GM12878 (cell line): ENCODE data around the gene RICTOR. TPM values are rescaled to one million over a fixed set of nuclear protein-coding genes. Genes with fewer than 3 reads are reported as not detected.

Experiments used
- ATAC-seq: fragments of 200-7000 bp; cut with Tn5 transposase; 3 replicates; pipeline ENCODE4 v1.9.1; 2020; ENCODE audit warnings: mild to moderate bottlenecking, moderate library complexity
- BruUV-seq: library from RNA; stranded (reverse); fragments of 400-500 nt; replicated peaks from 2 replicates; lab custom pipeline; 2021; lab: Mats Ljungman, UMichigan
- CTCF ChIA-PET: fragments of 300-600 bp; sonication (Branson Sonifier 250); formaldehyde crosslinking; extraction: SDS; loops from one replicate; lab custom pipeline; 2021; ENCODE audit warnings: inconsistent platforms; lab: Yijun Ruan, JAX
- POLR2A ChIA-PET: fragments of 350-600 bp; formaldehyde crosslinking; extraction: SDS; loops from one replicate; lab custom pipeline; 2021; ENCODE audit warnings: inconsistent platforms; lab: Charles Lee
- RAD21 ChIA-PET: fragments of 300-600 bp; sonication (Branson Sonifier 250); formaldehyde crosslinking; loops from one replicate; lab custom pipeline; 2023; ENCODE audit warnings: antibody characterized with exemption; ENCODE audit not compliant: unreplicated experiment; lab: Charles Lee
- SMC1A ChIA-PET: fragments of 300-600 bp; sonication (Branson Sonifier 250); formaldehyde crosslinking; loops from one replicate; lab custom pipeline; 2023; ENCODE audit not compliant: unreplicated experiment, uncharacterized antibody; lab: Charles Lee
- DNase-seq: peaks from one replicate; pipeline ENCODE4 v3.0.0-alpha.2; 2011; ENCODE audit warnings: low read depth, low spot score
- FAIRE-seq: peaks from 3 replicates; lab custom pipeline; 2011; peaks lifted over from hg19 to GRCh38; lab: Jason Lieb, UNC
- H2AFZ ChIP-seq: 2 replicates; pipeline ENCODE4 v1.6.0; 2011; ENCODE audit warnings: low read depth, low read length, control low read depth; ENCODE audit not compliant: control insufficient read depth
- H3K27ac ChIP-seq: 2 replicates; pipeline ENCODE4 v1.5.1; 2011; ENCODE audit warnings: control low read depth; ENCODE audit not compliant: control insufficient read depth, insufficient read depth
- H3K27me3 ChIP-seq, 2 experiments: replicated peaks in 1 of 2; 2 replicates each; pipeline versions ENCODE4 v1.6.0 to v1.6.1; 2011; ENCODE audit warnings: low read length in 1 of 2; ENCODE audit not compliant: control insufficient read depth in 2 of 2, insufficient read depth in 2 of 2
- H3K36me3 ChIP-seq, 2 experiments: 2 replicates each; pipeline ENCODE4 v1.5.1; 2011; ENCODE audit warnings: low read length in 1 of 2; ENCODE audit not compliant: control insufficient read depth in 2 of 2, insufficient read depth in 2 of 2
- H3K4me1 ChIP-seq: 2 replicates; pipeline ENCODE4 v1.6.1; 2011; ENCODE audit warnings: mild to moderate bottlenecking, low read length, moderate library complexity, mixed read lengths; ENCODE audit not compliant: control insufficient read depth, insufficient read depth
- H3K4me2 ChIP-seq: 2 replicates; pipeline ENCODE4 v1.6.0; 2011; ENCODE audit warnings: control low read depth; ENCODE audit not compliant: control insufficient read depth, insufficient read depth
- H3K4me3 ChIP-seq: fragments of 200-600 bp; sonication (generic); 2 replicates; pipeline ENCODE4 v1.5.1; 2016
- H3K79me2 ChIP-seq: 2 replicates; pipeline ENCODE4 v1.6.0; 2011; ENCODE audit warnings: low read length; ENCODE audit not compliant: control insufficient read depth, insufficient read depth
- H3K9ac ChIP-seq: 2 replicates; pipeline ENCODE4 v1.8.0; 2011; ENCODE audit warnings: low read length, control low read depth, mixed read lengths; ENCODE audit not compliant: control insufficient read depth, insufficient read depth
- H3K9me3 ChIP-seq: replicated peaks from 3 replicates; pipeline ENCODE4 v1.5.1; 2011; ENCODE audit warnings: mild to moderate bottlenecking, low read length; ENCODE audit not compliant: control insufficient read depth, insufficient read depth
- H4K20me1 ChIP-seq: 2 replicates; pipeline ENCODE4 v1.6.0; 2011; ENCODE audit not compliant: control insufficient read depth, insufficient read depth
- EGR1 ChIP-seq, 2 experiments: IDR thresholded peaks; 1 replicate in 1 of 2; 2 replicates in 1 of 2; pipeline ENCODE4 v1.6.1; 2011 to 2012; ENCODE audit warnings: low read depth in 2 of 2, low read length in 2 of 2, borderline replicate concordance in 1 of 2, mild to moderate bottlenecking in 1 of 2, moderate library complexity in 1 of 2
- GABPA ChIP-seq: IDR thresholded peaks from 2 replicates; pipeline ENCODE4 v1.6.1; 2014; ENCODE audit warnings: antibody characterized with exemption, low read depth, mild to moderate bottlenecking, inconsistent platforms
- PRDM15 ChIP-seq: fragments of 450-650 bp; formaldehyde crosslinking; IDR thresholded peaks from 2 replicates; pipeline ENCODE4 v1.4.0; 2020; ENCODE audit warnings: mild to moderate bottlenecking, moderate library complexity
- ZBTB33 ChIP-seq: fragments of 450-650 bp; IDR thresholded peaks from 2 replicates; pipeline ENCODE4 v1.6.1; 2017; ENCODE audit warnings: mild to moderate bottlenecking
- WGBS: methylation state at CpG from one replicate; pipeline ENCODE4 v1.1.6; 2016; ENCODE audit warnings: low lambda C conversion rate; ENCODE audit not compliant: insufficient replicate concordance, insufficient coverage; ENCODE audit errors: missing lambda C conversion rate; 5-methylcytosine and 5-hydroxymethylcytosine counted together
- in situ Hi-C: fragments of 300-500 bp; cut with MboI; formaldehyde crosslinking; loops from 9 replicates; pipeline ENCODE4 v1.14.3; 2018; ENCODE audit warnings: mixed read lengths
- intact Hi-C: fragments of 100-400 bp; cut with micrococcal nuclease; formaldehyde crosslinking; loops from one replicate; pipeline ENCODE4 v1.14.2; 2022; ENCODE audit not compliant: unreplicated experiment
- polyA plus RNA-seq, 11 experiments: library from polyadenylated mRNA; depleted of rRNA in 4 of 11; unstranded in 6 of 11; stranded (reverse) in 5 of 11; fragments of >200 nt; fragmentation: Nextera tagmentation in 4 of 11; fragmentation: Illumina TruSeq in 1 of 11; extraction: Ambion mirVana in 4 of 11; extraction: Trizol in 1 of 11; gene quantifications; 1 replicate in 1 of 11; 2 replicates in 10 of 11; pipeline versions ENCODE4 v1.2.1 to v1.2.3, GENCODE V29; 2011 to 2016; ENCODE audit warnings: inconsistent platforms in 2 of 11, missing spikeins in 2 of 11, low read depth in 1 of 11
- total RNA-seq, 4 experiments: library from RNA; depleted of rRNA in 3 of 4; stranded (reverse); fragments of >200 nt in 3 of 4; fragmentation: Illumina TruSeq in 1 of 4; extraction: Trizol in 1 of 4; gene quantifications; 2 replicates each; pipeline versions ENCODE4 v1.2.1 to v1.2.3, GENCODE V29; 2013 to 2021

RICTOR gene
- total and polyA plus RNA-seq, 10 of the 15 experiments (the other 5 are each of a cell fraction or from before 2014, with no cell fraction given) = 2.7 to 23.0 (median 6.9) TPM

- Histone ChIP-seq H3K79me2 (no peaks in the 10 kb centered on the region), H3K4me1 (no peaks in the 10 kb centered on the region), H3K36me3 (peaks cover 0 to 2% of the 10 kb centered on the region in 2 experiments; a peak in 3 of 4 replicates), H4K20me1 (no peaks in the 10 kb centered on the region), H3K27me3 (no peaks in the 10 kb centered on the region), H3K4me3 (no peak overlapping the region), H3K9me3 (peaks cover 17% of the 10 kb centered on the region), H3K4me2 (no peak overlapping the region), H3K9ac (no peak overlapping the region), H3K27ac (no peak overlapping the region), H2AFZ (no peak overlapping the region)
- 90% methylated on average over 4 of the region's 4 CpGs for WGBS
- RAD21 ChIA-PET = no interaction called here
- in situ Hi-C loops = no loop called here
- POLR2A ChIA-PET = no interaction called here
- TF ChIP-seq PRDM15 (no peak), GABPA (no peak), EGR1 (IDR thresholded peaks at IDR 0.05; ENCODE audit: borderline replicate concordance in 1 of 2, low read depth in 2 of 2, low read length in 2 of 2) (no peak), ZBTB33 (no peak)
- intact Hi-C loops = no loop called here
- FAIRE-seq = no peak
- SMC1A ChIA-PET = no interaction called here
- no peak for DNase-seq
- no peak for ATAC-seq
- BruUV-seq = no TSS peak
- CTCF ChIA-PET = no interaction called here
These were observed 64.2 kb downstream of the RICTOR start for GRCh38 chr5:39009981-39010380.
